Measurements from ENCODE around the gene DNAJB6.
"Not testable (repeated sequence)": the region's sequence is repeated elsewhere in the genome, so short reads cannot be mapped to it uniquely, and the experiment has no call there.

The DNAJB6 gene

GRCh38 chr7:157323401-157323800 lies 13.4 kb upstream of the DNAJB6 start:
- no peak for DNase-seq (ENCODE audit: low read depth, low spot score)

- DNase-seq (ENCODE audit: low read depth, low spot score): no peak
Observed at GRCh38 chr7:157329447-157329846, 7.4 kb upstream of the DNAJB6 start.

GRCh38 chr7:157330567-157330966 lies 6.2 kb upstream of the DNAJB6 start:
- not testable (repeated sequence) for DNase-seq (ENCODE audit: low read depth, low spot score)

GRCh38 chr7:157331049-157331448 lies 5.8 kb upstream of the DNAJB6 start:
- DNase-seq (ENCODE audit: low read depth, low spot score): not testable (repeated sequence)

- no peak for DNase-seq (ENCODE audit: low read depth, low spot score)
Observed at GRCh38 chr7:157335236-157335635, 1.6 kb upstream of the DNAJB6 start.

GRCh38 chr7:157335991-157336382 lies 817 bp upstream of the DNAJB6 start:
- no peak for DNase-seq (ENCODE audit: low read depth, low spot score)

GRCh38 chr7:157337316-157338149 lies 729 bp downstream of the DNAJB6 start:
- DNase-seq (ENCODE audit: low read depth, low spot score): no peak

- no peak for DNase-seq (ENCODE audit: low read depth, low spot score)
Observed at GRCh38 chr7:157339777-157340677, 3.2 kb downstream of the DNAJB6 start.

- no peak for DNase-seq (ENCODE audit: low read depth, low spot score)
Observed at GRCh38 chr7:157347217-157347904, 10.6 kb downstream of the DNAJB6 start.

- no peak for DNase-seq (ENCODE audit: low read depth, low spot score)
Observed at GRCh38 chr7:157348548-157348947, 11.7 kb downstream of the DNAJB6 start.

- no peak for DNase-seq (ENCODE audit: low read depth, low spot score)
Observed at GRCh38 chr7:157352516-157352915, 15.7 kb downstream of the DNAJB6 start.

GRCh38 chr7:157355784-157356511 lies 19.1 kb downstream of the DNAJB6 start:
- DNase-seq (ENCODE audit: low read depth, low spot score): no peak

GRCh38 chr7:157357129-157358040 lies 20.6 kb downstream of the DNAJB6 start:
- DNase-seq (ENCODE audit: low read depth, low spot score): no peak

GRCh38 chr7:157358041-157358752 lies 21.4 kb downstream of the DNAJB6 start:
- DNase-seq (ENCODE audit: low read depth, low spot score): no peak

- no peak for DNase-seq (ENCODE audit: low read depth, low spot score)
Observed at GRCh38 chr7:157358753-157359096, 21.9 kb downstream of the DNAJB6 start.

GRCh38 chr7:157359581-157359980 lies 22.8 kb downstream of the DNAJB6 start:
- no peak for DNase-seq (ENCODE audit: low read depth, low spot score)

GRCh38 chr7:157360483-157361025 lies 23.8 kb downstream of the DNAJB6 start:
- no peak for DNase-seq (ENCODE audit: low read depth, low spot score)

- DNase-seq (ENCODE audit: low read depth, low spot score): no peak
Observed at GRCh38 chr7:157361537-157361936, 24.7 kb downstream of the DNAJB6 start.

- DNase-seq (ENCODE audit: low read depth, low spot score): no peak
Observed at GRCh38 chr7:157362729-157363128, 25.9 kb downstream of the DNAJB6 start.

All from iPS DF 19.7 (cell line).